Skin of body (tissue), 3 donors: Measurements from ENCODE around the gene MAML1. TPM values are rescaled to one million over a fixed set of nuclear protein-coding genes. Genes with fewer than 3 reads are reported as not detected.

Experiments
- DNase-seq: peaks from one replicate; lab custom pipeline; 2025; lab: John Stamatoyannopoulos, UW
- small RNA-seq: library from RNA; depleted of rRNA; stranded (forward); fragments of <200 nt; gene quantifications from one replicate; pipeline ENCODE3, GENCODE V24; 2014; ENCODE audit warnings: low replicate concordance
- total RNA-seq: library from RNA; depleted of rRNA; stranded (reverse); fragments of >200 nt; gene quantifications from one replicate; pipeline ENCODE4 v1.2.3, GENCODE V29; 2014

The MAML1 gene
- total RNA-seq, 1 donor from 2014 or later, result 14.9 TPM

GRCh38 chr5:179821298-179822058 lies 88.9 kb downstream of the MAML1 start:
- peak; percentile 85 for DNase-seq

- DNase-seq, result no peak
Observed at GRCh38 chr5:179822059-179822432, 89.4 kb downstream of the MAML1 start.

- no peak for DNase-seq
Observed at GRCh38 chr5:179822444-179822990, 89.9 kb downstream of the MAML1 start.

GRCh38 chr5:179823937-179824744 lies 91.5 kb downstream of the MAML1 start:
- DNase-seq, result no peak

- no peak for DNase-seq
Observed at GRCh38 chr5:179824745-179825112, 92.1 kb downstream of the MAML1 start.

GRCh38 chr5:179825655-179826182 lies 93.1 kb downstream of the MAML1 start:
- no peak for DNase-seq

Small RNA genes lying within 50 kb of the gene (small RNA-seq; reads per million reads assigned to genes)
- not detected for gene MIR1229

Other genes with a start within 250 kb of the MAML1 start
- gene RUFY1, start 182.3 kb upstream of the MAML1 start, total RNA-seq, result 47.9 TPM
- gene HNRNPH1, start 109.2 kb upstream of the MAML1 start, total RNA-seq, result 851 TPM
- not detected for gene CBY3, start 51.8 kb upstream of the MAML1 start, total RNA-seq
- 263 TPM for gene CANX, start 33.9 kb upstream of the MAML1 start, total RNA-seq
- gene LTC4S, start 61.2 kb downstream of the MAML1 start, total RNA-seq, result 1.5 TPM
- 44.9 TPM for gene MGAT4B, start 74.0 kb downstream of the MAML1 start, total RNA-seq
- 90.7 TPM for gene SQSTM1, start 88.1 kb downstream of the MAML1 start, total RNA-seq
- 25.7 TPM for gene MRNIP, start 126.0 kb downstream of the MAML1 start, total RNA-seq
- gene TBC1D9B, start 175.1 kb downstream of the MAML1 start, total RNA-seq, result 45.2 TPM